GM12875 (cell line): Measurements from ENCODE around the gene CHKA.

ENCODE experiments used
- H3K4me3 ChIP-seq: one replicate; pipeline ENCODE4 v1.5.1; 2011; ENCODE audit warnings: low read depth, low read length, control low read depth
- TF ChIP-seq, protein P1 (sequence below): IDR thresholded peaks from 2 replicates; pipeline ENCODE4 v1.5.1; 2011; ENCODE audit warnings: low read depth, mild to moderate bottlenecking, control low read depth, inconsistent platforms, low read length, moderate library complexity, borderline replicate concordance; ENCODE audit not compliant: insufficient read depth

Gene CHKA

DNA sequence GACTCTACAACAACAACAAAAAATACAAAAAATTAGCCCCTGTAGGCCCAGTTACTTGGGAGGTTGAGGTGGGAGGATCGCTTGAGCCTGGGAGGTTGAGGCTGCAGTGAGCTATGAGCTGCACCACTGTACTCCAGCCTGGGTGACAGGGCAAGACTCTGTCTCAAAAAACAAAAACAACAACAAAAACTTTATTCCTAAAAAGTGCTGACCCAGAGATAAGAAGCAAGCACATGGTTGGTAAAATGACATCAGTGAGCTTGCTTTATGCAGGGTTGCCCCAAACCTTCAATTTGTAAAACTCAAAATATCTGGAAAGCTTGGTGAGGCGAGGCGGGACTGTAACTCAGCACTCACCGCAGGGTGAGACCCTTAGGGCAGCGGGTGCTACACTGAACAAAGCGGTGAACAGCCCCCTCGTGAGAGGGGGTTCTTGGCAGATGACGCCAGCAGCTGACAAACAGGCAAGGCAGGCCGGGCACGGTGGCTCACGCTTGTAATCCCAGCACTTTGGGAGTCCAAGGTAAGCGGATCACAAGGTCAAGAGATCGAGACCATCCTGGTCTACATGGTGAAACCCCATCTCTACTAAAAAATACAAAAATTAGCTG is 85.8 kb downstream of the CHKA start:
- H3K4me3 ChIP-seq, result no peak overlapping the region

DNA sequence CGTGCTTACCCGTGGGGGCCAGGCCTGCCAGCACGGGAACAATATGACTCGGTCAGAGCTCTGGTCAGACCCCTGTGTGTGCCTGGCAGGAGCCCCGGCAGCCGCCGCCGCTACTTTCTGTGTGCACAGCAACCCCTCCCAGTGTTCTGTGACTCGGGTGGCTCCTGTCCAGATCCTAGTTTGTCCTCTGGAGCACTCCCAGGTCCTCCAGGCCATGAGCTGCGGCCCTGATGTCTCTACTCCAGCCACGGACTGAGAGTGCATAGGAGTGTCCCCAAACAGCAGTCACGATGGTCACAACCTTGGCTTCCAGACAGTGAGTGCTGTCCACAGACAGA is 87.5 kb downstream of the CHKA start:
- no peak overlapping the region for H3K4me3 ChIP-seq
- TF ChIP-seq, protein P1, sequence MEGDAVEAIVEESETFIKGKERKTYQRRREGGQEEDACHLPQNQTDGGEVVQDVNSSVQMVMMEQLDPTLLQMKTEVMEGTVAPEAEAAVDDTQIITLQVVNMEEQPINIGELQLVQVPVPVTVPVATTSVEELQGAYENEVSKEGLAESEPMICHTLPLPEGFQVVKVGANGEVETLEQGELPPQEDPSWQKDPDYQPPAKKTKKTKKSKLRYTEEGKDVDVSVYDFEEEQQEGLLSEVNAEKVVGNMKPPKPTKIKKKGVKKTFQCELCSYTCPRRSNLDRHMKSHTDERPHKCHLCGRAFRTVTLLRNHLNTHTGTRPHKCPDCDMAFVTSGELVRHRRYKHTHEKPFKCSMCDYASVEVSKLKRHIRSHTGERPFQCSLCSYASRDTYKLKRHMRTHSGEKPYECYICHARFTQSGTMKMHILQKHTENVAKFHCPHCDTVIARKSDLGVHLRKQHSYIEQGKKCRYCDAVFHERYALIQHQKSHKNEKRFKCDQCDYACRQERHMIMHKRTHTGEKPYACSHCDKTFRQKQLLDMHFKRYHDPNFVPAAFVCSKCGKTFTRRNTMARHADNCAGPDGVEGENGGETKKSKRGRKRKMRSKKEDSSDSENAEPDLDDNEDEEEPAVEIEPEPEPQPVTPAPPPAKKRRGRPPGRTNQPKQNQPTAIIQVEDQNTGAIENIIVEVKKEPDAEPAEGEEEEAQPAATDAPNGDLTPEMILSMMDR, result no peak

More for the DNA sequence above, 85.8 kb downstream of the CHKA start:
- TF ChIP-seq, protein P1, result no peak

DNA sequence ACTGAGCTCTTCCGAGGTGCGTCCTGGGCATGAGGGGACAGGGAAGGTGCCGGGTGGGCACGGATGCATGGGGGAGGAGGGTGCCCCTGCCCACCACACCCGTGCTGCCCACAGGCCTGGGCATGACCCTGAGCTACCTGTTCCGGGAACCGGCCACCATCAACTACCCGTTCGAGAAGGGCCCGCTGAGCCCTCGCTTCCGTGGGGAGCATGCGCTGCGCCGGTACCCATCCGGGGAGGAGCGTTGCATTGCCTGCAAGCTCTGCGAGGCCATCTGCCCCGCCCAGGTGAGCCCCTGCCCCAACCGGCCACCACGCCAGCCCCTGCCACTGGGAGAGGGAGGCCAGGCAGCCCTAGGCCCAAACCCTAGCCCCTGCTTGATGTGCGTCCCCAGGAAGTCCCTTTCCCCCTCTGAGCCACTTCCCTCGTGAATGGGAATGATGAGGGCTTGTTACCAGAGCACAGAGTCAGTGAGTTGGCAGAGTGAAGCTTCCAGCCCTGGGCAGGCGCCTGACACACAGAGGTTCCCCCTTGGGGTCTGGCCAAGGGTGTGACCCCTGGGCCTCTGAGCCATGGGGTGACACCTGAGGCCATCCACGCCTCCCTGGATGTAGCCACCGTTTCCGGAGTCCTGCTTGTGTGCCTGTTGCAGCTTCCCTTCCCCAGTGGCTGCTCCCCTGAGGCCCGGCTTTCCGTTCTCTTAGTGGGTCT is 88.0 kb downstream of the CHKA start:
- TF ChIP-seq, protein P1, result no peak

DNA sequence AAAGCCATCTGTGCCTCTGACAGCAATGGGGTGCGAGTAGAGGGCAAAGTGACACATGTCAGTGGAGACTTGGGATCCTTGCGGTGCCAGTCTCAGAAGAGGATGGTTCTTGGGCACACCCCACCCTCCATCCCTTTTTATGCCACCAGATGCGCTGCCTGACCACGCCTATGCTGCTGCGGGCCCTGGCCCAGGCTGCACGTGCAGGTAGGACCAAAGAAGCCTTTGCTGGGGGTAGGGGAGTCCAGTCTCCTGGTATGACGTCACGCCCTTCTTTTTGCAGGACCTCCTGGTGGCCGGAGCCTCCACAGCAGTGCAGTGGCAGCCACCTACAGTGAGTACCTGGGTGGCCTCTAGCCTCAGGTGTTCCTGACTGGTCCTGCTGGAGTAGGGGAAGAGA is 89.2 kb downstream of the CHKA start:
- no peak overlapping the region for H3K4me3 ChIP-seq
- TF ChIP-seq, protein P1, result no peak

More for the DNA sequence above, 88.0 kb downstream of the CHKA start:
- H3K4me3 ChIP-seq, result no peak overlapping the region

DNA sequence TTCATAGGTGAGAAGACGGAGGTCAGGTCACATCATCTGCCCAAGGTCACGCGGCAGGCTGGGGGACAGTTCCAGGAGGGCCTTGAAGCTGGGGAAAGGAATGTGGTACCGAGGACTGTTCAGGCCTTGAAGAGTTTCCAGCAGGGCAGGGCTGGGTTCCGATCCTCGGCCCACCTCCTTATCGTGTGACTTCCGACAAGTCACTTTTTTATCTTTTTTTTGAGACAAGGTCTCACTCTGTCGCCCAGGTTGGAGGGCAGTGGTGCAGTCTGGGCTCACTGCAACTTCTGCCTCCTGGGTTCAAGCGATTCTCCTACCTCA is 90.1 kb downstream of the CHKA start:
- TF ChIP-seq, protein P1, result no peak
- peak overlapping the region; percentile 84 for H3K4me3 ChIP-seq

DNA sequence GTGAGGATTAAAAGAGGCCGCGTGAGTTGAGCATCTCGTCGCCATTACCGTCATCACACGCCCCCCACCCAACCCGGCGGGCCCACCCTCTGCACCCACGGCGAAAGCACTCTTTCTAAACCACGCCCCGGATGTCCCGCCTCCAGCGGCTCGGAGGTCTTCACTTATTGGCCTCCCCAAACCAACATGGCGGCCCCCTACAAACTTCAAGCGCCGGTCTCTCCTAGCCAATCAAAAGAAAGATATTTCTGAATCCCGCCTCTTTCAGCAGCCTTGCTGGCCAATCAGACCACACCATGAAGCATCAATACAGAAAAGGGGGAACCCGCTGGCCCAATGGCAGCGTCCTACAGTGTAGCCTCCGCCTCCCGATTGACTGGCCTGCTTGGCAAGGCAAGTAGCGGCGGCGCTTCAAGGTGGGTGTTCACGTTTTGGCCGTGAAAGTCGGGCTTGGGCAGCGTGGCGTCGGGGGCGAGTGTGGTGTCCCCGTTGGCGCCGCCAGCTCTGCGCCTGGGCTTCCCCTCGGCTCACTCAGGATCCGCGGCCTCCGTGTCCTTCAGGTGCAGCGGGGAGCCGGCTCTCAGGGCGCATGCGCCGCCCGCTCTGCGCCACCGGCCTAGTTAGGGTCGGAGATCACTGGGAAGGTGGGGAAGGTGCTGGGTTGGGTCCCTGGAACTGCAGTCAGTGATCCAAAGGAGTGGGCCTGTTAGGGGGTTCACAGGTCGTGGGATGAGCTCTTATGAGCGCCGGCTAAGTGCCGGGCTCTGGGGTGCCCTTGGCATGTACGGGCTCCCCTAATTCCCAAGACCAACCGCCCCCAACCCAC is 90.7 kb downstream of the CHKA start, which contains the start of gene NDUFS8:
TSS of gene NDUFS8 (plus strand) at position 364 of the 826 bp plus-strand sequence. CDS start 1,471 bp downstream, outside the sequence.
- TF ChIP-seq, protein P1, result no peak

More for the DNA sequence above, 90.7 kb downstream of the CHKA start, which contains the start of gene NDUFS8:
- H3K4me3 ChIP-seq, result peak within 1 kb of the TSS; percentile 84
